CD4-positive, alpha-beta memory T cell (primary cell): ENCODE results near the gene DNAJC19. TPM values are rescaled to one million over a fixed set of nuclear protein-coding genes. Genes with fewer than 3 reads are reported as not detected.

ENCODE experiments used
- CTCF ChIA-PET: fragments of 350-600 bp; sonication (Branson Sonifier 250); formaldehyde crosslinking; loops from one replicate; lab custom pipeline; 2021; ENCODE audit warnings: inconsistent platforms; ENCODE audit not compliant: partially characterized antibody; lab: Charles Lee
- POLR2A ChIA-PET: fragments of 350-600 bp; sonication (Branson Sonifier 250); formaldehyde crosslinking; loops from one replicate; lab custom pipeline; 2021; ENCODE audit not compliant: partially characterized antibody; lab: Charles Lee
- DNase-seq, 5 donors: peaks; one replicate each; pipeline versions ENCODE4 v3.0.0 to v3.0.0-alpha.2; 2020 to 2022; ENCODE audit warnings: mixed read lengths in 1 of 5
- H3K27ac ChIP-seq: one replicate; pipeline ENCODE4 v1.7.0; 2013; ENCODE audit warnings: low read depth, low read length
- H3K27me3 ChIP-seq: 2 replicates; pipeline ENCODE4 v1.7.0; 2013; ENCODE audit warnings: mild to moderate bottlenecking, low read length, moderate library complexity; ENCODE audit not compliant: insufficient read depth
- H3K36me3 ChIP-seq: 2 replicates; pipeline ENCODE4 v1.7.0; 2013; ENCODE audit warnings: mild to moderate bottlenecking, low read length, moderate library complexity; ENCODE audit not compliant: insufficient read depth
- H3K4me1 ChIP-seq: 2 replicates; pipeline ENCODE4 v1.7.0; 2013; ENCODE audit warnings: mild to moderate bottlenecking, low read length, moderate library complexity; ENCODE audit not compliant: insufficient read depth
- H3K4me3 ChIP-seq, 2 donors: one replicate each; pipeline ENCODE4 v1.7.0; 2013; ENCODE audit warnings: low read length in 2 of 2, mild to moderate bottlenecking in 1 of 2
- H3K9me3 ChIP-seq, 2 donors: one replicate each; pipeline ENCODE4 v1.7.0; 2013; ENCODE audit warnings: low read length in 2 of 2, control low read depth in 1 of 2; ENCODE audit not compliant: control insufficient read depth in 1 of 2
- H3K27ac Mint-ChIP-seq, 7 donors: one replicate each; pipeline ENCODE4 v1.8.0; 2020 to 2021; ENCODE audit warnings: mixed read lengths in 7 of 7, mild to moderate bottlenecking in 6 of 7, inconsistent platforms in 3 of 7, moderate library complexity in 3 of 7
- H3K27me3 Mint-ChIP-seq, 2 donors: one replicate each; pipeline ENCODE4 v1.8.0; 2020 to 2021; ENCODE audit warnings: mixed read lengths in 2 of 2
- H3K36me3 Mint-ChIP-seq, 2 donors: one replicate each; pipeline ENCODE4 v1.8.0; 2020 to 2021; ENCODE audit warnings: mixed read lengths in 2 of 2, inconsistent platforms in 1 of 2, mild to moderate bottlenecking in 1 of 2
- H3K4me1 Mint-ChIP-seq, 4 donors: one replicate each; pipeline ENCODE4 v1.8.0; 2020 to 2021; ENCODE audit warnings: mixed read lengths in 4 of 4, mild to moderate bottlenecking in 1 of 4
- H3K4me3 Mint-ChIP-seq, 8 donors: one replicate each; pipeline ENCODE4 v1.8.0; 2020 to 2021; ENCODE audit warnings: mixed read lengths in 8 of 8, mild to moderate bottlenecking in 7 of 8, moderate library complexity in 6 of 8, inconsistent platforms in 3 of 8
- H3K9me3 Mint-ChIP-seq, 8 donors: one replicate each; pipeline ENCODE4 v1.8.0; 2020 to 2021; ENCODE audit warnings: mixed read lengths in 8 of 8, mild to moderate bottlenecking in 5 of 8, inconsistent platforms in 3 of 8, moderate library complexity in 1 of 8
- intact Hi-C: fragments of 100-400 bp; cut with micrococcal nuclease; formaldehyde crosslinking; loops from one replicate; pipeline ENCODE4 v1.15.1; 2023
- polyA plus RNA-seq, 2 donors: library from polyadenylated mRNA; unstranded; fragments of 300-500 nt; fragmentation: Illumina TruSeq; gene quantifications; one replicate each; pipeline ENCODE4 v1.2.3, GENCODE V29; 2021
- total RNA-seq, 2 experiments: library from RNA; stranded (reverse); gene quantifications; one replicate each; pipeline ENCODE4 v1.2.3, GENCODE V29; 2021

The DNAJC19 gene
- total and polyA plus RNA-seq, 4 experiments from 2014 or later = 59.7 to 96.8 (median 77.1) TPM

- no peak overlapping the region for H3K4me3 ChIP-seq
- peaks cover 27% of the 10 kb centered on the region for H3K4me1 ChIP-seq
- Mint-ChIP-seq H3K9me3 (no peaks in the 10 kb centered on the region), H3K27ac (peak overlapping the region in 1 of 7 donors; percentile 31), H3K4me1 (peaks cover 18 to 47% (median 32%) of the 10 kb centered on the region in 4 donors), H3K27me3 (no peaks in the 10 kb centered on the region), H3K36me3 (peaks cover 17 to 39% of the 10 kb centered on the region in 2 donors), H3K4me3 (no peak overlapping the region)
- H3K27ac ChIP-seq = no peak overlapping the region
- ChIA-PET POLR2A (interaction anchor here (0.6 kb wide), 1 partner anchor 22 kb away, joined by 3 read pairs; the partner anchor contains the start of gene FXR1), CTCF (interaction anchor here (1.2 kb wide), 2 partner anchors 11 to 22 kb away, joined by 3 to 4 read pairs; partner anchors contain the start of gene FXR1)
- H3K36me3 ChIP-seq = peaks cover 9% of the 10 kb centered on the region
- no peak for DNase-seq
- intact Hi-C loops = no loop called here
- H3K9me3 ChIP-seq = no peaks in the 10 kb centered on the region
- no peaks in the 10 kb centered on the region for H3K27me3 ChIP-seq
Measured at GRCh38 chr3:180934638-180935037, 54.9 kb downstream of the DNAJC19 start.

Other genes starting within 250 kb of the DNAJC19 start
- 100 to 1,000 TPM; 131 TPM for gene FXR1, start 77.1 kb downstream of the DNAJC19 start, total RNA-seq
- 10 to 100 TPM; 44.9 to 52.5 TPM for gene FXR1, start 77.1 kb downstream of the DNAJC19 start, polyA plus RNA-seq